OCI-LY3 (cell line): ENCODE results near the gene KLHL10.
"Not testable (repeated sequence)": the region's sequence is repeated elsewhere in the genome, so short reads cannot be mapped to it uniquely, and the experiment has no call there.

Experiments
- H2AFZ ChIP-seq: fragments of 200-600, 300-600 bp; shearing (Covaris generic); 2 replicates; pipeline ENCODE4 v1.6.0; 2014; ENCODE audit warnings: antibody characterized with exemption, low read depth, low read length
- H3K27ac ChIP-seq: fragments of 200-600, 300-600 bp; sonication (generic); 2 replicates; pipeline ENCODE4 v1.5.1; 2014; ENCODE audit warnings: mild to moderate bottlenecking, low read length, moderate library complexity, mixed read lengths
- H3K27me3 ChIP-seq: fragments of 200-600, 300-600 bp; sonication (generic); 2 replicates; pipeline ENCODE4 v1.6.1; 2014; ENCODE audit warnings: low read depth, low read length, mixed read lengths
- H3K36me3 ChIP-seq: fragments of 200-600, 300-600 bp; sonication (generic); replicated peaks from 2 replicates; pipeline ENCODE3; 2014; ENCODE audit warnings: low read depth, low read length, mixed read lengths
- H3K4me1 ChIP-seq: fragments of 300-600, 200-600 bp; sonication (generic); 2 replicates; pipeline ENCODE4 v1.6.1; 2014; ENCODE audit warnings: low read length, mixed read lengths
- H3K4me2 ChIP-seq: fragments of 200-600, 300-600 bp; sonication (generic); 2 replicates; pipeline ENCODE4 v1.6.1; 2014; ENCODE audit warnings: low read length, mixed read lengths
- H3K4me3 ChIP-seq: fragments of 300-600, 200-600 bp; sonication (generic); 2 replicates; pipeline ENCODE4 v1.5.1; 2014; ENCODE audit warnings: antibody characterized with exemption, mild to moderate bottlenecking, low read length, moderate library complexity
- H3K79me2 ChIP-seq: fragments of 300-600, 200-600 bp; shearing (Covaris generic); 2 replicates; pipeline ENCODE4 v1.6.1; 2014; ENCODE audit warnings: mild to moderate bottlenecking, low read length, mixed read lengths
- H3K9ac ChIP-seq: fragments of 300-600, 200-600 bp; shearing (Covaris generic); 2 replicates; pipeline ENCODE4 v1.6.0; 2014; ENCODE audit warnings: mild to moderate bottlenecking, low read length, moderate library complexity
- H3K9me3 ChIP-seq: fragments of 200-600, 300-600 bp; shearing (Covaris generic); 2 replicates; pipeline ENCODE4 v1.6.1; 2014; ENCODE audit warnings: low read length, mixed read lengths; ENCODE audit not compliant: insufficient read depth
- H4K20me1 ChIP-seq: fragments of 200-600, 300-600 bp; sonication (generic); 2 replicates; pipeline ENCODE4 v1.6.1; 2016; ENCODE audit warnings: low read length, mixed read lengths; ENCODE audit not compliant: insufficient read depth
- EZH2phosphoT487 ChIP-seq: fragments of 200-600 bp; shearing (Covaris generic); IDR thresholded peaks from 2 replicates; pipeline ENCODE4 v1.6.1; 2018; ENCODE audit warnings: antibody characterized with exemption, mixed run types, low read depth
- TF ChIP-seq, protein P1 (sequence below): fragments of 200-600, 300-600 bp; sonication (generic); IDR thresholded peaks from 2 replicates; pipeline ENCODE4 v1.5.1; 2014; ENCODE audit warnings: antibody characterized with exemption, low read length, low read depth

The KLHL10 gene

DNA sequence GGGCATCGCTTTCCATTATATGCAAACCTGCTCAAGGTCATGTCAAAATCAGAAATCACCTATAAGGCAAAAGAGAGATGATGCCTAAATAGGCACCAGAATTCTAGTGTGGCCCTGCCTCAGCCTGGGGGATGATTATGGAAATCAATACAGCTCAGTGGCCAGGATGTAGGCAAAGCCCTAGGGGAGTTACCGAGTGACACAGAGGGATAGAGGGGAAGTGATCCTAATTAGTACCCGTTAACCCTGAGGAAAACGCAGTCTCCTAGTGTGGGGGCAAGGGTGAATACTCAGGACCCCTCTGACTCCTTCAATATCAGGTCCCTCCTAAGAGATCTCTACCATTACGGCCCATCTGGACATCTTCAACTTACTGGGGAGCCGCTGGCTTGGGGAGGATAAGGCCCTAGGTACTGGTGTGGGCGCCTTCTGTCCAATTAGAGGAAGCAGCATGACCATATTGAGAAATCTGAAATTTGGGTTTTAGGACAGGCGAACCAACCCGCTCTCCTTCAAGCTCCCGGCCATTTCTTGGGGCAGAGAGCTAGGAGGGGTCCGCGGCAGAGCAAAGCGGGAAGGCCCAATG is 2.3 kb upstream of the KLHL10 start:
- H4K20me1 ChIP-seq: no peaks in the 10 kb centered on the region
- no peaks in the 10 kb centered on the region for H3K9me3 ChIP-seq
- H3K79me2 ChIP-seq: peaks cover 14% of the 10 kb centered on the region
- peak overlapping the region; percentile 75; the same call in 1 of the 2 replicates for H2AFZ ChIP-seq
- H3K9ac ChIP-seq: peak overlapping the region; percentile 81
- H3K27me3 ChIP-seq: peaks cover 5% of the 10 kb centered on the region; the same call in 1 of the 2 replicates
- H3K4me1 ChIP-seq: peaks cover 11% of the 10 kb centered on the region
- H3K4me3 ChIP-seq: peak overlapping the region; percentile 84
- peak overlapping the region; percentile 79 for H3K4me2 ChIP-seq
- peak overlapping the region; percentile 26; the same call in 1 of the 2 replicates for H3K27ac ChIP-seq
- H3K36me3 ChIP-seq: peaks cover 9% of the 10 kb centered on the region
- TF ChIP-seq EZH2phosphoT487: no peak
- TF ChIP-seq, protein P1, sequence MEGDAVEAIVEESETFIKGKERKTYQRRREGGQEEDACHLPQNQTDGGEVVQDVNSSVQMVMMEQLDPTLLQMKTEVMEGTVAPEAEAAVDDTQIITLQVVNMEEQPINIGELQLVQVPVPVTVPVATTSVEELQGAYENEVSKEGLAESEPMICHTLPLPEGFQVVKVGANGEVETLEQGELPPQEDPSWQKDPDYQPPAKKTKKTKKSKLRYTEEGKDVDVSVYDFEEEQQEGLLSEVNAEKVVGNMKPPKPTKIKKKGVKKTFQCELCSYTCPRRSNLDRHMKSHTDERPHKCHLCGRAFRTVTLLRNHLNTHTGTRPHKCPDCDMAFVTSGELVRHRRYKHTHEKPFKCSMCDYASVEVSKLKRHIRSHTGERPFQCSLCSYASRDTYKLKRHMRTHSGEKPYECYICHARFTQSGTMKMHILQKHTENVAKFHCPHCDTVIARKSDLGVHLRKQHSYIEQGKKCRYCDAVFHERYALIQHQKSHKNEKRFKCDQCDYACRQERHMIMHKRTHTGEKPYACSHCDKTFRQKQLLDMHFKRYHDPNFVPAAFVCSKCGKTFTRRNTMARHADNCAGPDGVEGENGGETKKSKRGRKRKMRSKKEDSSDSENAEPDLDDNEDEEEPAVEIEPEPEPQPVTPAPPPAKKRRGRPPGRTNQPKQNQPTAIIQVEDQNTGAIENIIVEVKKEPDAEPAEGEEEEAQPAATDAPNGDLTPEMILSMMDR: no peak

DNA sequence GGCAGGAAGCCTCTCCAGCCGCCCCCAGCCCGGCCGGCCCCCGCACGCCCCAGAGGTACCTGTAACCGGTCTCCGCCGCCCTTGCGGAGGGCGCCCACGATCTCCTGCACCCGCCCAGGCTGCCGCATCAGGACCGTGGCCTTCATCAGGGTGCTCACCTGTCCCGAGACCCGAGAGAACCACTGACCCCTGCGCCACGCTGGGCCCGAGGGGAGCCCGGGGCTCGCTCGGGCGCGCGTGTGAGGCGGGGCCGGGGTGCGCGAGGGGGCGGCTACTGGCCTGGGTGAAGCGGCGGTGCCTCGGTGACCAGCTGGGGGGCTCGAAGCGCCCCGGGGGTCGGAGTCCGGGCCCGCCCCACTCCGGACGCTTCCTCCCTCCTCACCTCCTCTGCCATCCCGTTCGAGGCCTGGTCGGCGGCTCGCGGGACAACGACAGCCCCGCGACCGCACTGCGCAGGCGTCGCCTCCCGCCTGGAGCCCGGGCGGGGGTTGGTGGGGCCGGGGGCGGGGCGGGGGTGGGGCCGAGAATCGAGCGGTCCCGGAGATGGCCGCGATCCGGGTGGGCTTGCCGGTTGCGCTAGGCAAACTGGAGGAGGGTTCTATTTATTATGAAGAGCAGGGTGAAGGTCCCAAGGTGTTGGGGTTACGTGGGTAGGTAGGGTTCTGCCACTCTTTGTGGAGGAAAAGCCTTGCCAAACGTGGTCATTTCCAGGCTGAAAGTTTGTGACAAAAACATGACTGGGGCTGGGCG is 1.6 kb upstream of the KLHL10 start, which contains the start of gene NT5C3B:
Gene NT5C3B, minus strand, starts transcription at position 433 of the 750 bp plus-strand sequence. Its CDS starts 39 bp downstream, at position 394.
- H3K4me1 ChIP-seq: peaks cover 11% of the 10 kb centered on the region
- H3K4me3 ChIP-seq: peak within 1 kb of the TSS; percentile 84
- peaks cover 9% of the 10 kb centered on the region for H3K36me3 ChIP-seq
- H2AFZ ChIP-seq: peak within 1 kb of the TSS; percentile 75
- H3K9me3 ChIP-seq: no peaks in the 10 kb centered on the region
- peak within 1 kb of the TSS; percentile 81 for H3K9ac ChIP-seq
- peak within 1 kb of the TSS; percentile 87 for H3K4me2 ChIP-seq
- H3K79me2 ChIP-seq: peaks cover 14% of the 10 kb centered on the region
- H3K27me3 ChIP-seq: peaks cover 5% of the 10 kb centered on the region; the same call in 1 of the 2 replicates
- peak within 1 kb of the TSS; percentile 26; the same call in 1 of the 2 replicates for H3K27ac ChIP-seq
- no peak for TF ChIP-seq EZH2phosphoT487
- no peaks in the 10 kb centered on the region for H4K20me1 ChIP-seq

DNA sequence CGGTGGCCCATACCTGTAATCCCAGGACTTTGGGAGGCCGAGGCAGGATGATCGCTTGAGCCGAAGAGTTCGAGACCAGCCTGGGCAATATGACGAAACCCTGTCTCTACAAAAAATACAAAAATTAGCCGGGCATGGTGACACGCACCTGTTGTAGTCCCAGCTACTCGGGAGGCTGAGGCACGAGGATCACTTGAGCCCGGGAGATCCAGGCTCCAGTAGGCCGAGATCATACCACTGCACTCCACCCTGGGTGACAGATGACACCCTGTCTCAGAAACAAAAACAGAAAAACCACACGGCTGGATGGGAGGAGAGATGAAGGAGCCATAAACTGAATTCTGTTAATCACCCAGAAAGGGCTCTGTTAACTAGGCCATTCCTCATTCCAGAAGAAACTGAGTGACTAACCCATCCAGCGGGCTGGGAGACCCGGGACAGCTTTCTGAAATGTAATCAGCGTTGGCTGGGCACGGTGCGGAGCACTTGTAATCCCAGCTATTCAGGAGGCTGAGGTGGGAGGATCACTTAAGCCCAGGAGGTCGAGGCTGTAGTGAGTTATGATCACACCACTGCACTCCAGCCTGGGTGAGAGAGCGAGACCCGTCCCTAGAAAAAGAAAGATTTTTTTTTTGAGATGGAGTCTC is 952 bp upstream of the KLHL10 start:
- peaks cover 11% of the 10 kb centered on the region for H3K4me1 ChIP-seq
- no peaks in the 10 kb centered on the region for H3K9me3 ChIP-seq
- H3K4me2 ChIP-seq: peak overlapping the region; percentile 87
- H3K27me3 ChIP-seq: peaks cover 5% of the 10 kb centered on the region; the same call in 1 of the 2 replicates
- peak overlapping the region; percentile 70 for H2AFZ ChIP-seq
- TF ChIP-seq, protein P1: no peak
- TF ChIP-seq EZH2phosphoT487: no peak
- peaks cover 9% of the 10 kb centered on the region for H3K36me3 ChIP-seq
- H3K27ac ChIP-seq: no peak overlapping the region
- H3K9ac ChIP-seq: peak overlapping the region; percentile 45
- peak overlapping the region; percentile 84 for H3K4me3 ChIP-seq
- H4K20me1 ChIP-seq: no peaks in the 10 kb centered on the region
- H3K79me2 ChIP-seq: peaks cover 14% of the 10 kb centered on the region

DNA sequence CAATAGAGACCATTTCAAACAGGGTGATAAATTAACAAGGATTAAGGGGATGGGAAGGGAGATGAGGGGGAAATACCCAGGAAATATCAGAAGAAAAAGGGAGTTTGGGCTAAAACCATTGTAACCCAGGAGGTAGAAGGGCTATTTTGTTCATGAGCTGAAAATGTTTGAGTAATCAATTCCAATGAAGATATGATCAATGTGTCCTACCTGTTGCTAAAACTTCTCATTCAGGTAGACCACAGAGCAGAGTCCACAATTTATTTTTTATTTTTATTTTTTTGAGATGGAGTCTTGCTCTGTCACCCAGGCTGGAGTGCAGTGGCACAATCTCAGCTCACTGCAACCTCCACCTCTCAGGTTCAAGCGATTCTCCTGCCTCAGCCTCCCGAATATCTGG is 1.8 kb downstream of the KLHL10 start:
- not testable (repeated sequence) for H3K4me2 ChIP-seq, H3K27ac ChIP-seq, H2AFZ ChIP-seq, H3K36me3 ChIP-seq, H3K4me3 ChIP-seq, H3K9me3 ChIP-seq, H4K20me1 ChIP-seq, H3K9ac ChIP-seq, H3K27me3 ChIP-seq
- Histone ChIP-seq H3K79me2 (peaks cover 14% of the 10 kb centered on the region), H3K4me1 (peaks cover 11% of the 10 kb centered on the region)

DNA sequence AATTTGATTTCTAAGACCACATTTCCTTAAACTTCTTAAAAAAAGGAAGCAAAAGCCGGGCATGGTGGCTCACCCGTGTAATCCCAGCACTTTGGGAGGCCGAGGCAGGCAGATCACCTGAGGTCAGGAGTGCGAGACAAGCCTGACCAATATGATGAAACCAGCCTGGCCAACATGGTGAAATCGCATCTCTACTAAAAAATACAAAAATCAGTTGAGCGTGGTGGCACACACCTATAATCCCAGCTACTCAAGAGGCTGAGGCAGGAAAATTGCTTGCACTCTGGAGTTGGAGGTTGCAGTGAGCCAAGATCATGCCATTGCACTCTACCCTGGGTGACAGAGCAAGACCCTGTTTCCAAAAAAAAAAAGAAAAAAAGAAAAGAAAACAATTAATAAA is 3.2 kb downstream of the KLHL10 start:
- H3K27me3 ChIP-seq, H2AFZ ChIP-seq, H3K36me3 ChIP-seq, H3K9me3 ChIP-seq, H4K20me1 ChIP-seq, H3K9ac ChIP-seq, H3K27ac ChIP-seq, H3K4me3 ChIP-seq, H3K4me2 ChIP-seq, H3K79me2 ChIP-seq, H3K4me1 ChIP-seq: not testable (repeated sequence)
